ENCODE measurements around the gene FOXG1.

The FOXG1 gene

GRCh38 chr14:28755198-28755815 lies 11.3 kb upstream of the FOXG1 start:
- Histone ChIP-seq H3K27me3 (replicated peaks; ENCODE audit: control insufficient read depth, insufficient read depth, low read length, poor library complexity, severe bottlenecking) (peaks cover 2% of the 10 kb centered on the region), H3K4me3 (ENCODE audit: insufficient read depth, low read depth, low read length, poor library complexity, severe bottlenecking) (no peak overlapping the region), H3K36me3 (ENCODE audit: control insufficient read depth, insufficient read depth, low read length) (no peaks in the 10 kb centered on the region), H3K27ac (ENCODE audit: insufficient read depth, low read length, poor library complexity, severe bottlenecking) (no peak overlapping the region), H3K4me1 (ENCODE audit: control insufficient read depth, insufficient read depth, low read length, poor library complexity, severe bottlenecking) (no peaks in the 10 kb centered on the region), H3K9me3 (ENCODE audit: control insufficient read depth, low read length) (no peaks in the 10 kb centered on the region)
- DNase-seq = no peak

GRCh38 chr14:28755884-28756268 lies 10.7 kb upstream of the FOXG1 start:
- DNase-seq = no peak
- Histone ChIP-seq H3K4me3 (ENCODE audit: insufficient read depth, low read depth, low read length, poor library complexity, severe bottlenecking) (no peak overlapping the region), H3K9me3 (ENCODE audit: control insufficient read depth, low read length) (peaks cover 3% of the 10 kb centered on the region), H3K27me3 (replicated peaks; ENCODE audit: control insufficient read depth, insufficient read depth, low read length, poor library complexity, severe bottlenecking) (peaks cover 2% of the 10 kb centered on the region), H3K36me3 (ENCODE audit: control insufficient read depth, insufficient read depth, low read length) (no peaks in the 10 kb centered on the region), H3K4me1 (ENCODE audit: control insufficient read depth, insufficient read depth, low read length, poor library complexity, severe bottlenecking) (no peaks in the 10 kb centered on the region), H3K27ac (ENCODE audit: insufficient read depth, low read length, poor library complexity, severe bottlenecking) (no peak overlapping the region)

GRCh38 chr14:28756269-28756883 lies 10.2 kb upstream of the FOXG1 start:
- Histone ChIP-seq H3K4me1 (ENCODE audit: control insufficient read depth, insufficient read depth, low read length, poor library complexity, severe bottlenecking) (no peaks in the 10 kb centered on the region), H3K9me3 (ENCODE audit: control insufficient read depth, low read length) (peaks cover 3% of the 10 kb centered on the region), H3K27me3 (replicated peaks; ENCODE audit: control insufficient read depth, insufficient read depth, low read length, poor library complexity, severe bottlenecking) (peaks cover 2% of the 10 kb centered on the region), H3K36me3 (ENCODE audit: control insufficient read depth, insufficient read depth, low read length) (no peaks in the 10 kb centered on the region), H3K27ac (ENCODE audit: insufficient read depth, low read length, poor library complexity, severe bottlenecking) (no peak overlapping the region), H3K4me3 (ENCODE audit: insufficient read depth, low read depth, low read length, poor library complexity, severe bottlenecking) (no peak overlapping the region)
- no peak for DNase-seq

- DNase-seq = no peak
- Histone ChIP-seq H3K4me3 (ENCODE audit: insufficient read depth, low read depth, low read length, poor library complexity, severe bottlenecking) (no peak overlapping the region), H3K4me1 (ENCODE audit: control insufficient read depth, insufficient read depth, low read length, poor library complexity, severe bottlenecking) (no peaks in the 10 kb centered on the region), H3K36me3 (ENCODE audit: control insufficient read depth, insufficient read depth, low read length) (no peaks in the 10 kb centered on the region), H3K27me3 (replicated peaks; ENCODE audit: control insufficient read depth, insufficient read depth, low read length, poor library complexity, severe bottlenecking) (peaks cover 2% of the 10 kb centered on the region), H3K9me3 (ENCODE audit: control insufficient read depth, low read length) (peaks cover 3% of the 10 kb centered on the region), H3K27ac (ENCODE audit: insufficient read depth, low read length, poor library complexity, severe bottlenecking) (no peak overlapping the region)
Observed at GRCh38 chr14:28756884-28757570, 9.6 kb upstream of the FOXG1 start.

DNA sequence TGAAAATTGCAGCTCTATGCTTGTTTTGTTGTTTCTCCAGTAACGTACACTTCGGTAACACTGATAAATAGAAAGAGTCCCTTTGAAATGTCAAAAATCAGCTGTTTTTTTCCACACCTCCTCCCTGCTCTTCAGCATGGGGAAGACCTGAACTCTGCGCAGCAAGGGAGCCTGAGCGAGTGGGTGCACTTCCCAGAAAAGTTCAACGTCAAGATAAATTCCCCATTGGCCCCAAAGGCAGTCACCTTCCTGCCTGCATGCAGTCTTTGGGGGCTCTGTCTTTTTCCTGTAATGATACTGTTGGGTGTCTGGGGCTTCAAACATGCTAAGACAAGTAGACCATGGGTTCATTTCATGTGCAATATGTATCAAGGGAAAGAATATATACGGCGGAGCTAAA lies 8.8 kb upstream of the FOXG1 start:
- Histone ChIP-seq H3K4me1 (ENCODE audit: control insufficient read depth, insufficient read depth, low read length, poor library complexity, severe bottlenecking) (no peaks in the 10 kb centered on the region), H3K27me3 (replicated peaks; ENCODE audit: control insufficient read depth, insufficient read depth, low read length, poor library complexity, severe bottlenecking) (peaks cover 2% of the 10 kb centered on the region), H3K9me3 (ENCODE audit: control insufficient read depth, low read length) (peaks cover 3% of the 10 kb centered on the region), H3K27ac (ENCODE audit: insufficient read depth, low read length, poor library complexity, severe bottlenecking) (no peak overlapping the region), H3K4me3 (ENCODE audit: insufficient read depth, low read depth, low read length, poor library complexity, severe bottlenecking) (no peak overlapping the region), H3K36me3 (ENCODE audit: control insufficient read depth, insufficient read depth, low read length) (no peaks in the 10 kb centered on the region)
- DNase-seq = no peak

GRCh38 chr14:28758253-28758884 lies 8.2 kb upstream of the FOXG1 start:
- Histone ChIP-seq H3K27me3 (replicated peaks; ENCODE audit: control insufficient read depth, insufficient read depth, low read length, poor library complexity, severe bottlenecking) (peaks cover 2% of the 10 kb centered on the region), H3K9me3 (ENCODE audit: control insufficient read depth, low read length) (peaks cover 3% of the 10 kb centered on the region), H3K27ac (ENCODE audit: insufficient read depth, low read length, poor library complexity, severe bottlenecking) (no peak overlapping the region), H3K36me3 (ENCODE audit: control insufficient read depth, insufficient read depth, low read length) (no peaks in the 10 kb centered on the region), H3K4me3 (ENCODE audit: insufficient read depth, low read depth, low read length, poor library complexity, severe bottlenecking) (no peak overlapping the region), H3K4me1 (ENCODE audit: control insufficient read depth, insufficient read depth, low read length, poor library complexity, severe bottlenecking) (no peaks in the 10 kb centered on the region)
- no peak for DNase-seq

DNA sequence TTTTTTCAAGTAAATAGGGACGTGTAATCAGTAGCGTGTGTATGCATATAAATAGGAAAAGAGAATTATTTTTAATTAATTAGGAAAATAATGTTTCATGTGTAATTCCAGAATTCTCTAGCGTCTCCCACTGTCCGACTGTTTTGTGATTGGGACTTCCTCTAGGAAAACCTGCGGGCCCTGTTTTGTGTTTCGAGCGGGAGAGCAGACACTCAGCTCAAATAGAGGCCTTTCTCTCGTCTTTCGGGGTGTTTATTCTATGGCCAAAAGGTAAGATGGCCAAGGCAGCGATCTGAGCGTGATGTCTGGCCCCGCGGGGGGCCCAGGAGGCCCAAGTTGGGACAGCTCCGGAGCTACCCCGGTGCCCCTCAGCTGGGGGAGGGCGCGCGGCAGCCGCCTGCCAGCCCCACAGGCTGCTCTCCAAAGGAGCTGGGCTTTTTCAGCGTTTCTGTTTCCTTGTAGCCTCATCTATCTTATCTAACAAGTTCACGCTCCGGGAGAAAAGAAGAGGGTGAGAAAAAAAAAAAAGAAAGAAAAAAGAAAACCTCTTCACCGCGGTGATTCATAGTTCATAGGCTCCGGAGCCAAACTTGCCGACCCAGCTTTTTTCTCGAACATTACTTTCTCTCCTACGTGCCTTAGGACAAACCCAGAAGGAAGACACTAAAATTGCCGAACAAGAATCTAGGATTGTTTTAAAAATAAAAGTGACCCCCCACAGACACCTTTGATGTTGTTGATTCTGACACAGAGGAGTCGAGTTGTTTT lies 7.5 kb upstream of the FOXG1 start:
- Histone ChIP-seq H3K4me3 (ENCODE audit: insufficient read depth, low read depth, low read length, poor library complexity, severe bottlenecking) (no peak overlapping the region), H3K27me3 (replicated peaks; ENCODE audit: control insufficient read depth, insufficient read depth, low read length, poor library complexity, severe bottlenecking) (peaks cover 2% of the 10 kb centered on the region), H3K27ac (ENCODE audit: insufficient read depth, low read length, poor library complexity, severe bottlenecking) (no peak overlapping the region), H3K9me3 (ENCODE audit: control insufficient read depth, low read length) (peaks cover 3% of the 10 kb centered on the region), H3K4me1 (ENCODE audit: control insufficient read depth, insufficient read depth, low read length, poor library complexity, severe bottlenecking) (no peaks in the 10 kb centered on the region), H3K36me3 (ENCODE audit: control insufficient read depth, insufficient read depth, low read length) (no peaks in the 10 kb centered on the region)
- DNase-seq = no peak

GRCh38 chr14:28759653-28760313 lies 6.8 kb upstream of the FOXG1 start:
- H3K27ac ChIP-seq (ENCODE audit: insufficient read depth, low read length, poor library complexity, severe bottlenecking) = no peak overlapping the region
- H3K4me3 ChIP-seq (ENCODE audit: insufficient read depth, low read depth, low read length, poor library complexity, severe bottlenecking) = no peak overlapping the region
- DNase-seq = no peak
- no peaks in the 10 kb centered on the region for H3K36me3 ChIP-seq (ENCODE audit: control insufficient read depth, insufficient read depth, low read length)
- no peaks in the 10 kb centered on the region for H3K4me1 ChIP-seq (ENCODE audit: control insufficient read depth, insufficient read depth, low read length, poor library complexity, severe bottlenecking)
- peaks cover 9% of the 10 kb centered on the region for H3K27me3 ChIP-seq (replicated peaks; ENCODE audit: control insufficient read depth, insufficient read depth, low read length, poor library complexity, severe bottlenecking)
- peaks cover 3% of the 10 kb centered on the region for H3K9me3 ChIP-seq (ENCODE audit: control insufficient read depth, low read length)

- H3K4me3 ChIP-seq (ENCODE audit: insufficient read depth, low read depth, low read length, poor library complexity, severe bottlenecking) = no peak overlapping the region
- H3K27ac ChIP-seq (ENCODE audit: insufficient read depth, low read length, poor library complexity, severe bottlenecking) = no peak overlapping the region
- no peaks in the 10 kb centered on the region for H3K36me3 ChIP-seq (ENCODE audit: control insufficient read depth, insufficient read depth, low read length)
- H3K27me3 ChIP-seq (replicated peaks; ENCODE audit: control insufficient read depth, insufficient read depth, low read length, poor library complexity, severe bottlenecking) = peaks cover 15% of the 10 kb centered on the region
- no peaks in the 10 kb centered on the region for H3K4me1 ChIP-seq (ENCODE audit: control insufficient read depth, insufficient read depth, low read length, poor library complexity, severe bottlenecking)
- no peak for DNase-seq
- peaks cover 3% of the 10 kb centered on the region for H3K9me3 ChIP-seq (ENCODE audit: control insufficient read depth, low read length)
Observed at GRCh38 chr14:28760431-28760996, 6.1 kb upstream of the FOXG1 start.

All from effector memory CD4-positive, alpha-beta T cell (primary cell).